PC-3 (cell line): ENCODE results near the gene EYS. TPM values are rescaled to one million over a fixed set of nuclear protein-coding genes. Genes with fewer than 3 reads are reported as not detected.
A peak's percentile ranks its signal among the peaks of the same experiment; 100 is the strongest.

Experiments used
- ATAC-seq: fragments of 200-7000 bp; cut with Tn5 transposase; 2 replicates; pipeline ENCODE4 v1.9.1; 2020; ENCODE audit warnings: mild to moderate bottlenecking, moderate library complexity
- BruUV-seq: library from RNA; stranded (reverse); fragments of 400-500 nt; replicated peaks from 2 replicates; lab custom pipeline; 2021; lab: Mats Ljungman, UMichigan
- CTCF ChIA-PET: fragments of 300-600 bp; sonication (Branson Sonifier 250); formaldehyde crosslinking; loops from one replicate; lab custom pipeline; 2022; ENCODE audit warnings: antibody characterized with exemption; lab: Charles Lee
- POLR2A ChIA-PET: fragments of 300-600 bp; sonication (Branson Sonifier 250); formaldehyde crosslinking; loops from one replicate; lab custom pipeline; 2022; ENCODE audit warnings: antibody characterized with exemption; ENCODE audit not compliant: unreplicated experiment; lab: Charles Lee
- DNase-seq: peaks from one replicate; pipeline ENCODE4 v3.0.0-alpha.2; 2015
- H2AFZ ChIP-seq: fragments of 300-600 bp; sonication (generic); 2 replicates; pipeline ENCODE4 v1.6.0; 2016; ENCODE audit warnings: antibody characterized with exemption, low read length
- H3F3A ChIP-seq: fragments of 300-600 bp; sonication (generic); one replicate; pipeline ENCODE4 v1.6.0; 2017; ENCODE audit warnings: antibody characterized with exemption, low read length, control low read depth, mild to moderate bottlenecking; ENCODE audit not compliant: unreplicated experiment
- H3K27ac ChIP-seq: fragments of 300-600 bp; sonication (generic); 2 replicates; pipeline ENCODE4 v1.5.1; 2016; ENCODE audit warnings: mild to moderate bottlenecking, low read length
- H3K27me3 ChIP-seq: fragments of 300-600 bp; sonication (generic); 2 replicates; pipeline ENCODE4 v1.6.1; 2016; ENCODE audit warnings: low read length, mixed read lengths
- H3K36me3 ChIP-seq: fragments of 300-600 bp; sonication (generic); 2 replicates; pipeline ENCODE4 v1.6.1; 2016; ENCODE audit warnings: low read depth, mixed run types, low read length, mixed read lengths
- H3K4me1 ChIP-seq: fragments of 300-600 bp; sonication (generic); 2 replicates; pipeline ENCODE4 v1.5.1; 2016; ENCODE audit warnings: low read length; ENCODE audit not compliant: insufficient read depth
- H3K4me2 ChIP-seq: fragments of 300-600 bp; sonication (generic); 2 replicates; pipeline ENCODE4 v1.6.0; 2016; ENCODE audit warnings: low read length
- H3K4me3 ChIP-seq: fragments of 300-600 bp; sonication (generic); 2 replicates; pipeline ENCODE4 v1.5.1; 2016; ENCODE audit warnings: mild to moderate bottlenecking, low read length, mixed read lengths
- H3K79me2 ChIP-seq: fragments of 300-600 bp; sonication (generic); 2 replicates; pipeline ENCODE4 v1.6.1; 2017; ENCODE audit warnings: low read length, mixed read lengths
- H3K9ac ChIP-seq: fragments of 300-600 bp; sonication (generic); 2 replicates; pipeline ENCODE4 v1.6.0; 2016; ENCODE audit warnings: mild to moderate bottlenecking, low read length
- H3K9me2 ChIP-seq: fragments of 300-600 bp; sonication (generic); replicated peaks from 2 replicates; pipeline ENCODE4 v1.6.1; 2016; ENCODE audit warnings: mixed run types, low read length, mixed read lengths
- H3K9me3 ChIP-seq: fragments of 300-600 bp; sonication (generic); 2 replicates; pipeline ENCODE4 v1.6.1; 2016; ENCODE audit warnings: low read length, mixed read lengths
- H4K20me1 ChIP-seq: fragments of 300-600 bp; sonication (generic); 2 replicates; pipeline ENCODE4 v1.6.1; 2016; ENCODE audit warnings: low read length, mixed read lengths
- EZH2 ChIP-seq: fragments of 300-600 bp; sonication (generic); IDR thresholded peaks from one replicate; pipeline ENCODE4 v1.6.1; 2017; ENCODE audit warnings: antibody characterized with exemption, mild to moderate bottlenecking, low read length; ENCODE audit not compliant: unreplicated experiment
- EZH2phosphoT487 ChIP-seq: fragments of 300-600 bp; sonication (generic); IDR thresholded peaks from 2 replicates; pipeline ENCODE4 v1.6.1; 2018; ENCODE audit warnings: mild to moderate bottlenecking, antibody characterized with exemption, low read length, borderline replicate concordance
- intact Hi-C: fragments of 100-400 bp; cut with micrococcal nuclease; formaldehyde crosslinking; loops from 2 replicates; pipeline ENCODE4 v1.9.0; 2023
- total RNA-seq: library from RNA; depleted of rRNA; stranded (reverse); fragments of >200 nt; gene quantifications from 2 replicates; pipeline ENCODE4 v1.2.3, GENCODE V29; 2014
- TF ChIP-seq, protein P1 (sequence below): fragments of 300-600 bp; sonication (generic); conservative IDR thresholded peaks from 2 replicates; pipeline ENCODE4 v1.5.1; 2017; ENCODE audit warnings: antibody characterized with exemption, low read depth, mild to moderate bottlenecking, low read length

EYS gene
- total RNA-seq, 1 experiment from 2014 or later, result 0.07 TPM

DNA sequence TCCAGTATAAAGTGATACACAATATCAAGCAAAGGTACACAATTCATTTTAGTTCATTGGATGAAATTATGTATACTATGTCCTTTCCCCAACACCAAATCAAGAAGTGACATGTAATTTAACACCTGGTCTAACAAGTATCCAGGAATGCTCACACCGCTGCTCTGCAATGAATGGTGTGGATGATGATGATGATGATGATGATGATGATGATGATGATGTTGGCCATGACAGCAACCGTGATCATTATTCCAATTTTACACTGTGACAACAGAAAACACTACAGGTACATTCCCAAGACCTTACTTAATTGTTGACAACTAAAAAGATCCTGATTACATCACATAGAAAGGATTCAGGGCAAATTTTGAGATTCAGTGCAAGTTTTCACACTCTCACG lies 1449.4 kb downstream of the EYS start:
- H3K27ac ChIP-seq, result no peak overlapping the region
- peaks cover 17% of the 10 kb centered on the region for H3K4me1 ChIP-seq
- no peaks in the 10 kb centered on the region for H3K9me2 ChIP-seq
- POLR2A ChIA-PET, result no interaction called here
- no TSS peak for BruUV-seq
- intact Hi-C loops, result no loop called here
- no peaks in the 10 kb centered on the region for H3F3A ChIP-seq
- ATAC-seq, result no peak
- H3K9ac ChIP-seq, result no peak overlapping the region
- CTCF ChIA-PET, result no interaction called here
- H4K20me1 ChIP-seq, result no peaks in the 10 kb centered on the region
- H3K4me2 ChIP-seq, result no peak overlapping the region
- DNase-seq, result no peak
- H3K4me3 ChIP-seq, result no peak overlapping the region
- TF ChIP-seq EZH2 (no peak), EZH2phosphoT487 (no peak)
- TF ChIP-seq, protein P1, sequence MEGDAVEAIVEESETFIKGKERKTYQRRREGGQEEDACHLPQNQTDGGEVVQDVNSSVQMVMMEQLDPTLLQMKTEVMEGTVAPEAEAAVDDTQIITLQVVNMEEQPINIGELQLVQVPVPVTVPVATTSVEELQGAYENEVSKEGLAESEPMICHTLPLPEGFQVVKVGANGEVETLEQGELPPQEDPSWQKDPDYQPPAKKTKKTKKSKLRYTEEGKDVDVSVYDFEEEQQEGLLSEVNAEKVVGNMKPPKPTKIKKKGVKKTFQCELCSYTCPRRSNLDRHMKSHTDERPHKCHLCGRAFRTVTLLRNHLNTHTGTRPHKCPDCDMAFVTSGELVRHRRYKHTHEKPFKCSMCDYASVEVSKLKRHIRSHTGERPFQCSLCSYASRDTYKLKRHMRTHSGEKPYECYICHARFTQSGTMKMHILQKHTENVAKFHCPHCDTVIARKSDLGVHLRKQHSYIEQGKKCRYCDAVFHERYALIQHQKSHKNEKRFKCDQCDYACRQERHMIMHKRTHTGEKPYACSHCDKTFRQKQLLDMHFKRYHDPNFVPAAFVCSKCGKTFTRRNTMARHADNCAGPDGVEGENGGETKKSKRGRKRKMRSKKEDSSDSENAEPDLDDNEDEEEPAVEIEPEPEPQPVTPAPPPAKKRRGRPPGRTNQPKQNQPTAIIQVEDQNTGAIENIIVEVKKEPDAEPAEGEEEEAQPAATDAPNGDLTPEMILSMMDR, result no peak
- H3K79me2 ChIP-seq, result no peaks in the 10 kb centered on the region
- H2AFZ ChIP-seq, result no peak overlapping the region
- no peaks in the 10 kb centered on the region for H3K36me3 ChIP-seq
- no peaks in the 10 kb centered on the region for H3K9me3 ChIP-seq
- H3K27me3 ChIP-seq, result no peaks in the 10 kb centered on the region

DNA sequence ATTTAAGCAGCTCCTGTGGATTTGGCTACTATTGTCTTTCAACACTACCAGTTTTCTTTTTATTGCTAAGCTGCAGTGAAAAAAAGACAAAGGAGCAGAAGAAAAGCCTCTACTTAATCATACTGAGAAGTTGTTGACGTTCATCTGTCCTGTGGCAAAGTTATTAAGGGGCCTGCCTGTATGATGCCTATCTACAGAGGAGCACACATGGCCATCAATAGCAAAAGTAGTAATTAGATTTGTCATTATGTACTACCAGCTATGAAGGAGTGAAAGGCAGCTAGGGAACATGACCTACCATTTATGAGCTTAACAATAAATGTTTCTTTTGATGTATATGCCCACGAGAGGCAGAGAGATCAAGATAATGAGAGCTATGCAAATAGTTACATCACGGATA lies 1450.5 kb downstream of the EYS start:
- Histone ChIP-seq H3K36me3 (no peaks in the 10 kb centered on the region), H3K9me2 (no peaks in the 10 kb centered on the region), H3K4me3 (no peak overlapping the region), H3K4me1 (peaks cover 24% of the 10 kb centered on the region), H3K27me3 (no peaks in the 10 kb centered on the region), H3K27ac (no peak overlapping the region), H3F3A (no peaks in the 10 kb centered on the region), H4K20me1 (no peaks in the 10 kb centered on the region), H3K9me3 (no peaks in the 10 kb centered on the region), H3K9ac (no peak overlapping the region), H3K79me2 (no peaks in the 10 kb centered on the region), H2AFZ (no peak overlapping the region), H3K4me2 (no peak overlapping the region)
- intact Hi-C loops, result no loop called here
- DNase-seq (no peak), ATAC-seq (no peak)
- no peak for TF ChIP-seq EZH2phosphoT487
- no peak for TF ChIP-seq EZH2
- TF ChIP-seq, protein P1, result no peak
- no TSS peak for BruUV-seq
- ChIA-PET CTCF (no interaction called here), POLR2A (no interaction called here)

DNA sequence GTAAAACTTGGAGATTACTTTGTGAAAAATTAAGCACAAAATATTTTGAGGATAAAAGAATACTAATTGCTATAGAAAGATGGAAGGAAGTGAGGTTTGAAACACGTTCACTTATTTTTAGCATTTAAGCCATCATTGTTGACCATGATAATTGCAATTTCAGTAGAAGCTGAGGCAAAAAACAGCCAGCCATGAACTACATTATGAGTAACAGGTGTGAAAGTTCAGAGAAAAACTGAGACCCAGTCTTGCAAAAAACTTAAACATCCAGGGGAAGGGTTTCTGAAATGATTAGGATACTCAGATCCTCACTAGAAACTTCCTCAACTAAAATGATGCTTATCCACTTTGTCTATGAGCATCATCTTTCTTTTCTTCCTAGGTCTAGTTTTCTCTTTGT lies 1452.0 kb downstream of the EYS start:
- no peaks in the 10 kb centered on the region for H3K36me3 ChIP-seq
- no peak for ATAC-seq
- no peak overlapping the region for H3K9ac ChIP-seq
- no peaks in the 10 kb centered on the region for H3K27me3 ChIP-seq
- TF ChIP-seq EZH2 (no peak), EZH2phosphoT487 (no peak)
- TF ChIP-seq, protein P1, result no peak
- no peaks in the 10 kb centered on the region for H3K79me2 ChIP-seq
- H3F3A ChIP-seq, result no peaks in the 10 kb centered on the region
- no peak overlapping the region for H3K27ac ChIP-seq
- POLR2A ChIA-PET, result interaction anchor here (0.7 kb wide), 1 partner anchor 144 kb away, joined by 3 read pairs; no protein-coding TSS in a partner anchor
- H3K9me3 ChIP-seq, result no peaks in the 10 kb centered on the region
- H4K20me1 ChIP-seq, result no peaks in the 10 kb centered on the region
- peaks cover 37% of the 10 kb centered on the region for H3K4me1 ChIP-seq
- H3K4me2 ChIP-seq, result peak overlapping the region; percentile 40; the same call in 1 of the 2 replicates
- no peaks in the 10 kb centered on the region for H3K9me2 ChIP-seq
- no peak overlapping the region for H2AFZ ChIP-seq
- CTCF ChIA-PET, result no interaction called here
- intact Hi-C loops, result no loop called here
- DNase-seq, result no peak
- no peak overlapping the region for H3K4me3 ChIP-seq
- no TSS peak for BruUV-seq
